ENCODE results near the gene NUCKS1.

DNA sequence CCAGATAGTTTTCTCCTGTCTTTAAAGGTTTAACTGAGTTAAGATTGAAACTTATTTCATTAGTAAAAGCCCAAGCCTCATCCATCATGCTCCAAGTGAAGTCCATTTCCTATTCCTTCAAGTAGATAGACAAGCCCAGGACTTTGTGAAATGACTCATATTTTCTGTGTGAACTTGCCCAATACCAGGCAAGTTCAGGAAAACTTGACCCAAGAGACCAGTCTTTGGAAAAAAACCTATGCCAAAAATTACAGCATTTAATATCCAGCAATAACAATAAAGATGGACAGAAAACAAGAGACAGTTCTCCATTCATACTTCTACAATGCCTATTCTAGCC, 25.7 kb upstream of the NUCKS1 start:
- TF ChIP-seq FOXK2 (IDR thresholded peaks at IDR 0.05) (no peak), FOXM1 (IDR thresholded peaks at IDR 0.05; ENCODE audit: borderline replicate concordance) (no peak), ZNF384 (IDR thresholded peaks at IDR 0.05) (no peak), SP1 (IDR thresholded peaks at IDR 0.05) (no peak), CTBP1 (IDR thresholded peaks at IDR 0.05; ENCODE audit: borderline replicate concordance) (no peak), ARNT (IDR thresholded peaks at IDR 0.05) (no peak), L3MBTL2 (conservative IDR thresholded peaks at IDR 0.05) (no peak), TARDBP (IDR thresholded peaks at IDR 0.05) (no peak), BHLHE40 (IDR thresholded peaks at IDR 0.05; ENCODE audit: borderline replicate concordance) (no peak), LEF1 (IDR thresholded peaks at IDR 0.05; ENCODE audit: borderline replicate concordance) (no peak), SUZ12 (IDR thresholded peaks at IDR 0.05) (no peak)
- TF ChIP-seq, protein P1, sequence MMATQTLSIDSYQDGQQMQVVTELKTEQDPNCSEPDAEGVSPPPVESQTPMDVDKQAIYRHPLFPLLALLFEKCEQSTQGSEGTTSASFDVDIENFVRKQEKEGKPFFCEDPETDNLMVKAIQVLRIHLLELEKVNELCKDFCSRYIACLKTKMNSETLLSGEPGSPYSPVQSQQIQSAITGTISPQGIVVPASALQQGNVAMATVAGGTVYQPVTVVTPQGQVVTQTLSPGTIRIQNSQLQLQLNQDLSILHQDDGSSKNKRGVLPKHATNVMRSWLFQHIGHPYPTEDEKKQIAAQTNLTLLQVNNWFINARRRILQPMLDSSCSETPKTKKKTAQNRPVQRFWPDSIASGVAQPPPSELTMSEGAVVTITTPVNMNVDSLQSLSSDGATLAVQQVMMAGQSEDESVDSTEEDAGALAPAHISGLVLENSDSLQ (IDR thresholded peaks at IDR 0.05), result no peak

Data from HEK293T (cell line).